IPS-18c (cell line): ENCODE results near the gene HDAC11.
A peak's percentile ranks its signal among the peaks of the same experiment; 100 is the strongest.
"Not testable (repeated sequence)": the region's sequence is repeated elsewhere in the genome, so short reads cannot be mapped to it uniquely, and the experiment has no call there.

Experiments used
- H3K4me3 ChIP-seq: 2 replicates; pipeline ENCODE4 v1.7.0; 2013; ENCODE audit warnings: low read depth, mild to moderate bottlenecking, low read length, moderate library complexity; ENCODE audit not compliant: insufficient read depth
- H3K9me3 ChIP-seq: one replicate; pipeline ENCODE4 v1.6.1; 2013; ENCODE audit warnings: mild to moderate bottlenecking, low read length, moderate library complexity; ENCODE audit not compliant: control insufficient read depth, insufficient read depth

HDAC11 gene

DNA sequence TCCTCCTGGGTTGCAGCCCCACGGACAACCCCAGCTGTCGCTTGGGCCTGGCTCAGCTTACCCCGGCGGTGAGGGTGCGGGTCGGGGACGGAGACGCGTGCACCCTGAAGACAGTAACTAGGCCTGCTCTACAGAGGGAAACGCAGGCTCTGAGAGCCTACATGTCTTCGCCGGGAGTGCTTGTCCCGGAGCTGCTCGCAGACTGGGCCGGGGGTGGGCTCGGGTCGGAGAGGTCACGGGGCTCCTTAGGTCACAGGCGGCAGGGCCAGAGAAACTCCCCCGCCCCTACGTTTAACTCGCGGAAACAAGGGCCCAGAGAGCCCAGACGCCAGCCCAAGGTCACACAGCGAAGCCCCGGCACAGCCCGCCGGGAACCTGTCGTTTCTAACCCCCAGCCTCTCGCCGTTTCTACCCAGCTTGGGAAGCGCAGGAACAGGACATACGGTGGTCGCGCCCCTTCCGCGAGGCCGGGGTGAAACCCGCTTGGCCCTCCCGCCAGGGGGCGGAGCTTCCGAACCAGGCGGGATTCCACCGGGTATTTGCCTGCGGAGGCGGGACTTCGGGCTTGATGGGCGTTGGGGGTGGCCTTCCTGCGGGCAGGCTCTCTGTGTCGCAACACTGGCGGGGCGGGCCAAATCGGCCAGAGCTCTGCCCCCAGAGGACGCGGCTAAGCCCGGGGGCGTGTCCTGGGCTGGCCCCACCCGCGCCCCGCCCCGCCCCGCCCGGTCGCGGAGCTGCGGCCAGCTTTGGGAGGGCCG, at the start of gene HDAC11:
Gene HDAC11 (plus strand): TSS at position 725 of the 758 bp plus-strand sequence. CDS start 42 bp downstream, outside the sequence.
- Histone ChIP-seq H3K9me3 (no peaks in the 10 kb centered on the region), H3K4me3 (peak within 1 kb of the TSS; percentile 72)

GRCh38 chr3:13430411-13430875, 49.7 kb upstream of the HDAC11 start:
- H3K9me3 ChIP-seq, H3K4me3 ChIP-seq: not testable (repeated sequence)

GRCh38 chr3:13432093-13432492, 48.0 kb upstream of the HDAC11 start:
- no peak overlapping the region for H3K4me3 ChIP-seq
- no peaks in the 10 kb centered on the region for H3K9me3 ChIP-seq

GRCh38 chr3:13433912-13434311, 46.2 kb upstream of the HDAC11 start:
- Histone ChIP-seq H3K4me3 (no peak overlapping the region), H3K9me3 (no peaks in the 10 kb centered on the region)

- H3K9me3 ChIP-seq, H3K4me3 ChIP-seq: not testable (repeated sequence)
Observed at GRCh38 chr3:13436213-13436612, 43.9 kb upstream of the HDAC11 start.

GRCh38 chr3:13440204-13440817, 39.8 kb upstream of the HDAC11 start:
- H3K9me3 ChIP-seq, result no peaks in the 10 kb centered on the region
- no peak overlapping the region for H3K4me3 ChIP-seq

DNA sequence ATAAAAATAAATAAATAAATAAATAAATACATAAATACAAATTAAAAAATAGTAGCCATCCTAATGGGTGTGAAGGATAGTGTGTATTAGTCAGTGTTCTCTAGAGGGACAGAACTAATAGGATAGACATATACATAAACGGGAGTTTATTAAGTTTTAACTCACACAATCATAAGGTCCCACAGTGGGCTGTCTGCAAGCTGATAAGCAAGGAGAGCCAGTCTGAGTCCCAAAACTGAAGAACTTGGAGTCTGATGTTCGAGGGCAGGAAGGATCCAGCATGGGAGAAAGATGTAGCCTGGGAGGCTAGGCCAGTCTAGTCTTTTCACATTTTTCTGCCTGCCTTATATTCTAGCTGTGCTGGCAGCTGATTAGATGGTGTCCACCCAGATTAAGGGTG, 37.2 kb upstream of the HDAC11 start:
- not testable (repeated sequence) for H3K9me3 ChIP-seq, H3K4me3 ChIP-seq

DNA sequence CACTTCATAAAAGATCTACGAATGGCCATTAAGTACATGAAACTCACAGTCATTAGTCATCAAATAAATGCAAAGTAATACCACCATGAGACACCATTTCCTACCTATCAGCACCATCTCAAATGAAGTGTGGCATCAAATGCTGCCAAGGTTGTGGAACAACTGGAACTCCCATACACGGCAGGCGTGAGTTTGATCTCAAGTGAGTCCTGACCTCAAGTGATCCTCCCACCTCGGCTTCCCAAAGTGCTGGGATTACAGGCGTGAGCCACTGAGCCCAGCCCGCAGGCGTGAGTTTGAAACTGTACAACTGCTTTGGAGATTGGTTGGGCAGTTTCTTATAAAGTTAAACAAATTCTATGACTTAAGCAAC, 28.8 kb upstream of the HDAC11 start:
- Histone ChIP-seq H3K4me3 (peak overlapping the region; percentile 42), H3K9me3 (no peaks in the 10 kb centered on the region)

GRCh38 chr3:13452490-13453335, 27.4 kb upstream of the HDAC11 start:
- no peak overlapping the region for H3K4me3 ChIP-seq

GRCh38 chr3:13455644-13456043, 24.5 kb upstream of the HDAC11 start:
- Histone ChIP-seq H3K9me3 (no peaks in the 10 kb centered on the region), H3K4me3 (no peak overlapping the region)

More at GRCh38 chr3:13452490-13453335, 27.4 kb upstream of the HDAC11 start:
- H3K9me3 ChIP-seq, result no peaks in the 10 kb centered on the region

DNA sequence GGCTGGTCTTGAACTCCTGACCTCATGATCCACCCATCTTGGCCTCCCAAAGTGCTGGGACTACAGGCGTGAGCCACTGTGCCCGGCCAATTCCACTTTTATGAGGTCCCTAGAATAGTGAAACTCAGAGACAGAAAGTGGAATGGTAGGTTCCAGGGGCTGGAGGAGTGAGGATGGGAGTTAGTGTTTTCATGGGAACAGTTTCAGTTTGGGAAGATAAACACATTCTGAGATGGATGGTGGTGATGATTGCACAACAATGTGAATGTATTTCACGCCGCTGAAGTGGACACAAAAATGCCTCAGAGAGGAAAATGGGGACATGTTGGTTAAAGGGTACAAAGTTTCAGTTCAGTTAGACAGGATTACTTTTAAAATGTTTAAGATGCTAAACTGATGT, 22.5 kb upstream of the HDAC11 start:
- Histone ChIP-seq H3K4me3 (no peak overlapping the region), H3K9me3 (no peaks in the 10 kb centered on the region)

DNA sequence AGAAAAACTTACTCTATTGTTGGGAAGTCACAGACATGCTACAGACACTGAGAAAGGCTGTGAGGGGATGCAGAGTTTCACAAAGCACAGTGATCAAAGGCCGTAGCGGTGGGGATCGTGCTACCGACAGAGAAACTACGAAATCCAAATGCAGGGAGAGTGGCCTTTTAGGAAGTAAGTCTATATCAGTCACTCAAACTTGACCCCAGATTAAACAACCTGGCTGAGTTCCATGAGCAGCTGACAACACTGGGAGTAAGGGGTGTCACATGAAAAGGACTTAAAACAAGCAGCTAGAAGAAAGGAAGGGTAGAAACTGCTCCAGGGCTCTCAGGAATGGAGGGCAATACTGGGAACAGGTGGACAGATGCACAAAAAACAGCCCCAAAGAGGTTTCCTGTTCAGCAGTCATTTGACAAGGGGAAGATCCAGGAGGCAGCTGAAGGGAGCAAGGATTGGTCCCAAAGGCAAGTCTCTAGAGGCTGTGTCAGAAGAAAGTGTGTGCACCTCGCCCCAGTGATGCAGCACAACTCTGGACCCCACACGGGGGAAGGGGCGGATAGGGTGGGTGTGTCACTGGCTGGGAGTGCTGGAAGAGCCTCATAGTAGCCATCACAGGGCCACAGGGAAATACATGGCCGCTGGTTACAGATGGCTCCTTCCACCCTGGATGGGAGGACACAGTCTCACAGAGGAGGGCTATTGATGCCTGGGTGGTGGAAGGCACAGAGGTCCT, 20.3 kb upstream of the HDAC11 start:
- Histone ChIP-seq H3K4me3 (no peak overlapping the region), H3K9me3 (no peaks in the 10 kb centered on the region)

GRCh38 chr3:13460341-13460736, 19.8 kb upstream of the HDAC11 start:
- H3K9me3 ChIP-seq, result no peaks in the 10 kb centered on the region
- H3K4me3 ChIP-seq, result no peak overlapping the region

DNA sequence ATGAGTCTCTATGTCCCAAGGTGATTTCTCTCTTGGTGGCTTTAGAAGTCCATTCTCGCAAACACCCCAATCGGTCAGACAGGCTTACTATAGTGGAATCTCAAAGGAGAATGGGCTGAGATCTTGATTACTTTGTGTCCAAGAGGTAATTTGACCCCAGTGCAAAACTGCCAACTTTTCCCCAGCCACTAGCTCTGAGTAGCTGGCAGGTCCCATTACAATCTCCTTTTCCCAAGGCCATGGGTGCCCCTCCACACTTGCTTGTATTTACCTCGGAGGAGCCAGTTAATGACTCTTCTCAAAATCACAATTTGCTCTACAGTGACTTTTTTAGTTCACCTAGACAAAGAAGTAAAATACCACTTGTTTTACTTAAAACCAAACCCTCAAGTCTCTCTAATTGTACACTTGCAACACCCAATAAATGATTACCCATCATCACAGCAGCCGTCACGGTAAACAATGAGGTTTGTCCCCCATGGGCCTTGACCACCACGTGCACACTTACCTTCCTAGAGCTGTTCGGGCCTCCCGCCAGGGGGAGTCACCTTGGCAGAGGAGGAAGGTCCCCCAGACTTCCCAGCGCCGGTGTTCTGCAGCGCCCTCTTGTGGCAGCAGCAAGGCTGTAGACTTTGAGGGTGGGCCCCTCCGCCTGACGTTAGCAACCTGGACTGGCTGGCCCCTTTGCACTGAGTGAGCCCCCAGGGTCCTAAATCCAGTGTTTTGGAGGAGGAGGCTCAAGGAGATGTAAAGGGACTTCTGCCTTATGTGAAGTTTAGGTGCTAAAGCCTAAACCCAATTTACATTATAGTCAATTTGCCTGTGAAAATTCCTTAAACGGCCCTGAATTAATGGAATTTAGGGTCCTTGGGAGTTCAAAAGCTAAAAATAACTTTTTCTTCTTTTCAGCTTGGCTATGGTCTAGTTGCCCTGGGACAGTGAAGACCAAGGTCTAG, 18.7 kb upstream of the HDAC11 start:
- no peaks in the 10 kb centered on the region for H3K9me3 ChIP-seq
- H3K4me3 ChIP-seq, result no peak overlapping the region

- no peak overlapping the region for H3K4me3 ChIP-seq
- no peaks in the 10 kb centered on the region for H3K9me3 ChIP-seq
Observed at GRCh38 chr3:13462125-13462629, 17.9 kb upstream of the HDAC11 start.

GRCh38 chr3:13462822-13463221, 17.3 kb upstream of the HDAC11 start:
- H3K9me3 ChIP-seq, result no peaks in the 10 kb centered on the region
- H3K4me3 ChIP-seq, result no peak overlapping the region
